GM12875 (cell line): ENCODE results near the gene CAB39.

ENCODE experiments used
- H3K4me3 ChIP-seq: one replicate; pipeline ENCODE4 v1.5.1; 2011; ENCODE audit warnings: low read depth, low read length, control low read depth
- TF ChIP-seq, protein P1 (sequence below): IDR thresholded peaks from 2 replicates; pipeline ENCODE4 v1.5.1; 2011; ENCODE audit warnings: low read depth, mild to moderate bottlenecking, control low read depth, inconsistent platforms, low read length, moderate library complexity, borderline replicate concordance; ENCODE audit not compliant: insufficient read depth

CAB39 gene

DNA sequence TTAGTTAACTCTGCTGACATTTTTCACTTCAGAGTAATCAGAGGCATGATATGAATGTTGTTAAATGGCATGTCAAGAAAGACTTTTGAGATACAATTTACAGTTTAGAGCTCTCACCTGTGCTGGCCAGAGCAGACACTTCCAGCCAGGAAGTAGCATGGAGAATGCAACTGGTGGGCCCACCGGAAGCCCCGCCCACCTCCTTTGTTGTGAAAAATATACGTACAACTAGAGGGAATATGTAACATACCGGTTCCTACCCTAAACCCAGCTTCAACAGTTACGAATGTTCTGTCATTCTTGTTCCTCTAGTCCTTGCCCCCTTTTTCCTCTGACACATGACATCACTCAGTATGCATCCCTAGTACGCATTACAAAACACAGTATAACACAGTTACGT lies 81.9 kb downstream of the CAB39 start:
- H3K4me3 ChIP-seq, result no peak overlapping the region
- TF ChIP-seq, protein P1, sequence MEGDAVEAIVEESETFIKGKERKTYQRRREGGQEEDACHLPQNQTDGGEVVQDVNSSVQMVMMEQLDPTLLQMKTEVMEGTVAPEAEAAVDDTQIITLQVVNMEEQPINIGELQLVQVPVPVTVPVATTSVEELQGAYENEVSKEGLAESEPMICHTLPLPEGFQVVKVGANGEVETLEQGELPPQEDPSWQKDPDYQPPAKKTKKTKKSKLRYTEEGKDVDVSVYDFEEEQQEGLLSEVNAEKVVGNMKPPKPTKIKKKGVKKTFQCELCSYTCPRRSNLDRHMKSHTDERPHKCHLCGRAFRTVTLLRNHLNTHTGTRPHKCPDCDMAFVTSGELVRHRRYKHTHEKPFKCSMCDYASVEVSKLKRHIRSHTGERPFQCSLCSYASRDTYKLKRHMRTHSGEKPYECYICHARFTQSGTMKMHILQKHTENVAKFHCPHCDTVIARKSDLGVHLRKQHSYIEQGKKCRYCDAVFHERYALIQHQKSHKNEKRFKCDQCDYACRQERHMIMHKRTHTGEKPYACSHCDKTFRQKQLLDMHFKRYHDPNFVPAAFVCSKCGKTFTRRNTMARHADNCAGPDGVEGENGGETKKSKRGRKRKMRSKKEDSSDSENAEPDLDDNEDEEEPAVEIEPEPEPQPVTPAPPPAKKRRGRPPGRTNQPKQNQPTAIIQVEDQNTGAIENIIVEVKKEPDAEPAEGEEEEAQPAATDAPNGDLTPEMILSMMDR, result no peak

DNA sequence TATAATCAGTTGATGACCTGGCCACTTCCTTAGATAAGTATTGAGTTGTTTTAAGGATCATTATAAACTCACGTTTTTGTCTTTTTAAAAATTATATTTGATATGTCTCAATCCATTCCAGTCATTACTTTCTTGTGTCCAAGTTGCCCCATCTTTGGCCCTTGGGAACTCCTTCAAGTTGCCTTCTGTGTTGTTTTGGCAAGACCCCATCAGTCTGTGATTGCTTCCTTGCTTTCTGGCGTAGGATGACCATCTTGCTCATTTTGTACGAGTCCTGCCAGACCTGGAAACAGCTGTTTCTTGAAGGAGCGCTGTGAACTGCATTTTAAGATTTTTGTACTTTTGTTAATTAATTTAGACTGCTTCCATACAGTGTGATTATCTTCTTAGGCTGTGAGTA lies 83.2 kb downstream of the CAB39 start:
- no peak overlapping the region for H3K4me3 ChIP-seq
- TF ChIP-seq, protein P1, result no peak

DNA sequence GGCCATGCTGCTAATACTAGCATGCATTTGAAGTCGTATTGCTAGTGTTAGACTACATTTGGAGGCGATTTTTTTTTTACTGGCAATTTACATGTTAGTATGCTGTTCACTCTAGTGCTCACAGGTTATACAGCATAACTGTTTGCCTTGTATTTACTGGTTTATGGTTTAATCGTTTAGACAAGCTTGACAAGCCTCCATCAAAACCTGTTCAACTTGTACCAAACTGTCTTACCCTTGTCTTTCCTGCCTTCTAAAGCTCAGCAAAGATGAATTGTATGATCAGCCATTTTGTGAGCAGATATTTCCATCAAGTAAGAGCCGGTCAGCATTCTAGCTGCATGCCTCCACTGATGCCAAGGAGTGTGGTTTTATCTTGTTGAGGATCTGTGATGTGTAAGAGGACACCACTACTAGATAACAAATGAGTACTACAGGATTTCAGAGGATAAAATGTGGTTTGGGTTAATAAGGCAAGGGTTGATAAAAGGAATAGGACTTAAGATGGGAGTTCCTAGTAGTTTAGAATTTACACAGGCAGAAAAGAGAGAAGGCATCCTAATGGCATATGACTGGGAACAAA lies 83.7 kb downstream of the CAB39 start:
- TF ChIP-seq, protein P1, result no peak
- H3K4me3 ChIP-seq, result no peak overlapping the region

DNA sequence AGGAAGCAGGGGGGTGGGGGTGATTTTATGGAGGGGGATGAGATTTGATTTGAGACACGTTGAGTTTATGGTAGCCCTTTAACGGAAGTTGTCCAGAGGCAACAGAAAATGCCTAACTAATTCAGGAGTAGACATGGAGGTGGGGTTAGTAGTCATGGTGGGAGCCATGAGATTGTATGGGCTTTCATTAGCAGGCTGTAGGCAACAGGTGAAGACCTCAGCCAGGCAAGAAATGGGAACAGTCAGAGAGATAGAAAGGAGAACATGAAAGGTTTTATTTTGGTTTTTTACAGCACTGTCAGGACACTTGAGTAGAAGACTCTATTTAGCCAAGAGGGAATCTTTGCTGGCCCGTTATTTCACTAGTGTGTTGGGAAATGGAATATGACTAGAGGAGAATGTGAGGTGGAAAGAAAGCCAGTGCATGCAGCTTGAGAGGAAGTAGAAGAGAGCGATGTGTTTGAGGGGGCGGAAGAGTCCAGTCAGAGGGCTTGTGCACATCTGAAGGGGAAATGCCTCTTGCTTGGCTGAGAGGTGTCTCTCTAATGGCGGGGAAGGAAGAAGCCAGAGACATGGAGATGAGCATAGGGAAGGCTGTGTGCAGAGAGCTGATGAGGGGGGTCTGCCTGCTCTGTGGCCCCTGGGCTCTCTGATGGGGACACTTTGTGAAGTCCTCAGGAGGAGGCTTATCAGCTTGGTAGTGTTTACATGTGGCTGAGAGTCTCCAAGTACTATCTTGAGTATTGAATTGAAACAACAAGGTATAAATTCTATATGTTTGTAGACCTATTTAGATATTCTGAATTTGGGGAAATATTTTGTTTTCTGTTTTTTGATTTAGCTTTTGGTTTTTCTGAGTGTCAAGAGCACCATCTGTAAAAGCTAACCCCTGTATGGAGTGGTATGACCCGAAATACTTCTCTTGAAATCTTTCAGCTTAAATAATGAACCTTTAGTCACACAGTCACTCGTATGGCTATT lies 85.2 kb downstream of the CAB39 start:
- TF ChIP-seq, protein P1, result no peak
- H3K4me3 ChIP-seq, result no peak overlapping the region

DNA sequence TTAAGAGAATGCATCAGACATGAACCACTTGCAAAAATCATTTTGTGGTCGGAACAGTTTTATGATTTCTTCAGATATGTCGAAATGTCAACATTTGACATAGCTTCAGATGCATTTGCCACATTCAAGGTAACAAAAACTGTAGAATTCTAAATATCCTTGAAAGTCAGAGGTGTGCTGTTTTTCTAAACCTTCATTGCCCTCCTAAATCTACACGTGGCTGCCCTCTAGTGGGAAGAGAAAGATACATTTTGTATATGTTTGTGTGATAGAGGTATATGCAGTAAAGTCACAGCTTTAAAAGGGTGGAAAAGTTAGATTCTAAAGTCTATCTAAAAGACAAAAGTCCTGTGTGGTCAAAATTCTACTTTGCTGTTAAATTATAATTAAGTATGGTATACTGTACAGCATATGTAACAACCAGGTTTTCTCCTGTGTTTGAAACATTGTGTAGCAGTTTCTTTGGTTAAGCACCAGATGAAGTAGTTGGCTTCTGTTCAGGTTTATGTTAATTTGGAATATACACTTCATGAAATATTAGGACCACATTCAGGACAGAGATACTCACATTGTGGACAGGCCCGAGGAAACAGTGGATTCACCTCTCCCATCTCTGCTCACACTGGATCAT lies 86.2 kb downstream of the CAB39 start:
- TF ChIP-seq, protein P1, result peak; percentile 42; the same call in 1 of the 2 replicates
- H3K4me3 ChIP-seq, result no peak overlapping the region

DNA sequence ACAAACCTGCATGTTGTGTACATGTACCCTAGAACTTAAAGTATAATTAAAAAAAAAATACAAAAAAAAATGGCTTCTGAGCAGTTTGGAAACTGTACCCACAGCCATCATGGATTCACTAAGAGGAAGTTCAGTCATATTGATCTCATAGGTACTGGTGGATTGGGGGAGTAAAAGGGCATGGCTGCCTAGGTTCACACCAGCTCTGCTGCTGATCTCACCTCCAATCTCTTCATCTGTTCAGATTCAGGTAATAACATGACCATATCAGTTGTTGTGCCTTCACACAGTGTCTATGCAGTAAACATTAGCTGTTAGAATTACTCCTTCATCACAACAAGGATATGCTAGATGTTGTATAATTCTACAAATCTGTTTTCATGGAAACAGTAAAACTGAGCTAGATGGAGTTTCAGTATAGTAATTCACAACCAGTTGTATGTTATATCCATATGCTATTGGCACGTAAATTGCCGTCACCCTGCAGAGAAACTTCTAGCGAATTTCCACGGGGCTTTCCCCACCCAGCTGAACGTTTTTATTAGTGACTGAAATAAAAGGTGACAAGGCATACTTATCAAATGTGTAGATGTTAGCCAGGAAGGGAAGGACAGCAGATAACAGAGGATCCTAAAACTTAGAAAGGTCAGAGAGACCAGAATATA lies 92.8 kb downstream of the CAB39 start:
- H3K4me3 ChIP-seq, result no peak overlapping the region
- TF ChIP-seq, protein P1, result no peak
